OCI-LY7 (cell line): ENCODE measurements around the gene SLC23A1. TPM values are rescaled to one million over a fixed set of nuclear protein-coding genes. Genes with fewer than 3 reads are reported as not detected.

Source experiments
- BruUV-seq: library from RNA; stranded (reverse); fragments of 400-500 nt; replicated peaks from 2 replicates; lab custom pipeline; 2021; lab: Mats Ljungman, UMichigan
- CTCF ChIA-PET: fragments of 300-600 bp; sonication (Branson Sonifier 250); formaldehyde crosslinking; loops from one replicate; lab custom pipeline; 2022; ENCODE audit warnings: antibody characterized with exemption; ENCODE audit not compliant: unreplicated experiment; lab: Charles Lee
- POLR2A ChIA-PET: fragments of 300-600 bp; sonication (Branson Sonifier 250); formaldehyde crosslinking; loops from one replicate; lab custom pipeline; 2022; ENCODE audit warnings: antibody characterized with exemption; lab: Charles Lee
- DNase-seq: peaks from one replicate; pipeline ENCODE4 v3.0.0-alpha.2; 2015; ENCODE audit warnings: low spot score
- H2AFZ ChIP-seq: fragments of 200-600 bp; sonication (generic), shearing (Covaris generic); 2 replicates; pipeline ENCODE4 v1.6.1; 2014; ENCODE audit warnings: mild to moderate bottlenecking, antibody characterized with exemption, low read length, moderate library complexity
- H3K27ac ChIP-seq: fragments of 200-600 bp; sonication (generic); 2 replicates; pipeline ENCODE4 v1.5.1; 2014; ENCODE audit warnings: mixed run types, low read depth, mild to moderate bottlenecking, moderate library complexity, low read length, inconsistent platforms; ENCODE audit not compliant: poor library complexity, severe bottlenecking
- H3K36me3 ChIP-seq: fragments of 200-600 bp; sonication (generic); 2 replicates; pipeline ENCODE4 v1.6.1; 2014; ENCODE audit warnings: mild to moderate bottlenecking, antibody characterized with exemption, low read length, moderate library complexity, mixed read lengths; ENCODE audit not compliant: insufficient read depth
- H3K4me1 ChIP-seq: fragments of 200-600 bp; sonication (generic); 2 replicates; pipeline ENCODE4 v1.5.1; 2014; ENCODE audit warnings: mild to moderate bottlenecking, low read length; ENCODE audit not compliant: insufficient read depth, poor library complexity, severe bottlenecking
- H3K4me2 ChIP-seq: fragments of 200-600 bp; sonication (generic); 2 replicates; pipeline ENCODE4 v1.6.1; 2014; ENCODE audit warnings: mild to moderate bottlenecking, low read length
- H3K4me3 ChIP-seq: fragments of 200-600 bp; sonication (generic); 2 replicates; pipeline ENCODE4 v1.5.1; 2014; ENCODE audit warnings: mild to moderate bottlenecking, low read depth, low read length; ENCODE audit not compliant: poor library complexity, severe bottlenecking
- H3K79me2 ChIP-seq: fragments of 200-600 bp; sonication (generic); 2 replicates; pipeline ENCODE4 v1.6.1; 2016; ENCODE audit warnings: low read depth, mild to moderate bottlenecking, low read length, moderate library complexity, mixed read lengths; ENCODE audit not compliant: insufficient read depth
- H3K9me2 ChIP-seq: fragments of 200-600 bp; sonication (generic); 2 replicates; pipeline ENCODE4 v1.6.1; 2016; ENCODE audit warnings: mild to moderate bottlenecking, low read length, mixed read lengths; ENCODE audit not compliant: insufficient read depth
- H3K9me3 ChIP-seq: fragments of 200-600 bp; sonication (generic); 2 replicates; pipeline ENCODE4 v1.6.1; 2014; ENCODE audit warnings: mild to moderate bottlenecking, mixed run types, low read length, mixed read lengths
- H4K20me1 ChIP-seq: fragments of 200-600 bp; sonication (generic); 2 replicates; pipeline ENCODE4 v1.6.1; 2014; ENCODE audit warnings: mild to moderate bottlenecking, antibody characterized with exemption, low read length, moderate library complexity, mixed read lengths; ENCODE audit not compliant: insufficient read depth
- CTCF ChIP-seq: fragments of 200-600 bp; sonication (generic); conservative IDR thresholded peaks from 2 replicates; pipeline ENCODE4 v1.5.1; 2014; ENCODE audit warnings: mild to moderate bottlenecking, antibody characterized with exemption, low read length, moderate library complexity, mixed read lengths
- EZH2phosphoT487 ChIP-seq: fragments of 200-600 bp; sonication (generic); IDR thresholded peaks from 2 replicates; pipeline ENCODE4 v1.6.1; 2018; ENCODE audit warnings: low read depth, borderline replicate concordance, mild to moderate bottlenecking, mixed run types, antibody characterized with exemption, low read length, moderate library complexity, mixed read lengths
- intact Hi-C: fragments of 100-400 bp; cut with micrococcal nuclease; formaldehyde crosslinking; loops from one replicate; pipeline ENCODE4 v1.10.0; 2022; ENCODE audit not compliant: unreplicated experiment
- total RNA-seq, 2 experiments: library from RNA; depleted of rRNA in 1 of 2; stranded (reverse); fragments of >200 nt in 1 of 2; shearing (Covaris generic) in 1 of 2; gene quantifications; 2 replicates each; pipeline ENCODE4 v1.2.3, GENCODE V29; 2014 to 2022

The SLC23A1 gene
- total RNA-seq, 2 experiments from 2014 or later: 20.3 to 63.1 TPM

- Histone ChIP-seq H3K36me3 (peaks cover 38% of the 10 kb centered on the region), H3K4me1 (peaks cover 22% of the 10 kb centered on the region), H3K4me2 (no peak overlapping the region), H3K4me3 (no peak overlapping the region), H3K9me3 (no peaks in the 10 kb centered on the region), H3K27ac (no peak overlapping the region), H3K9me2 (no peaks in the 10 kb centered on the region), H3K79me2 (no peaks in the 10 kb centered on the region), H2AFZ (no peak overlapping the region), H4K20me1 (no peaks in the 10 kb centered on the region)
- DNase-seq: no peak
- no TSS peak for BruUV-seq
- intact Hi-C loops: no loop called here
- ChIA-PET CTCF (interaction anchor here (0.6 kb wide), 2 partner anchors 10 to 277 kb away, joined by 3 to 4 read pairs; no protein-coding TSS in a partner anchor), POLR2A (no interaction called here)
- TF ChIP-seq CTCF (no peak), EZH2phosphoT487 (no peak)
Measured at GRCh38 chr5:139378941-139379361, 4.1 kb downstream of the SLC23A1 start.

GRCh38 chr5:139378101-139378825, 4.8 kb downstream of the SLC23A1 start:
- TF ChIP-seq CTCF: no peak
- no peak for TF ChIP-seq EZH2phosphoT487
- POLR2A ChIA-PET: interaction anchor here (0.6 kb wide), 1 partner anchor 65 kb away, joined by 4 read pairs; no protein-coding TSS in a partner anchor
- Histone ChIP-seq H4K20me1 (no peaks in the 10 kb centered on the region), H3K4me1 (peaks cover 15% of the 10 kb centered on the region), H3K9me2 (no peaks in the 10 kb centered on the region), H3K4me2 (no peak overlapping the region), H3K79me2 (no peaks in the 10 kb centered on the region), H3K27ac (no peak overlapping the region), H3K4me3 (no peak overlapping the region), H3K9me3 (no peaks in the 10 kb centered on the region), H2AFZ (no peak overlapping the region), H3K36me3 (peaks cover 45% of the 10 kb centered on the region)
- CTCF ChIA-PET: interaction anchor here (1.4 kb wide), 1 partner anchor 8 kb away, joined by 3 read pairs; no protein-coding TSS in a partner anchor
- no peak for DNase-seq
- intact Hi-C loops: no loop called here
- no TSS peak for BruUV-seq

GRCh38 chr5:139377226-139377625, 5.9 kb downstream of the SLC23A1 start:
- no peak for TF ChIP-seq CTCF
- no peak for TF ChIP-seq EZH2phosphoT487
- POLR2A ChIA-PET: interaction anchor here (0.6 to 1.0 kb wide), 2 partner anchors 15 to 64 kb away, joined by 4 to 5 read pairs; no protein-coding TSS in a partner anchor
- CTCF ChIA-PET: interaction anchor here (1.4 kb wide), 1 partner anchor 9 kb away, joined by 3 read pairs; no protein-coding TSS in a partner anchor

More at GRCh38 chr5:139377226-139377625, 5.9 kb downstream of the SLC23A1 start:
- Histone ChIP-seq H3K9me2 (no peaks in the 10 kb centered on the region), H3K4me2 (no peak overlapping the region), H3K79me2 (no peaks in the 10 kb centered on the region), H4K20me1 (no peaks in the 10 kb centered on the region), H2AFZ (no peak overlapping the region), H3K27ac (no peak overlapping the region), H3K4me3 (no peak overlapping the region), H3K9me3 (no peaks in the 10 kb centered on the region), H3K36me3 (peaks cover 48% of the 10 kb centered on the region), H3K4me1 (peaks cover 5% of the 10 kb centered on the region)
- TSS peak; percentile 40 for BruUV-seq
- intact Hi-C loops: no loop called here
- no peak for DNase-seq
